ENCODE measurements around the gene AMOTL2. TPM values are rescaled to one million over a fixed set of nuclear protein-coding genes. Genes with fewer than 3 reads are reported as not detected.
A peak's percentile ranks its signal among the peaks of the same experiment; 100 is the strongest.

Gene AMOTL2
- total RNA-seq, result not detected

DNA sequence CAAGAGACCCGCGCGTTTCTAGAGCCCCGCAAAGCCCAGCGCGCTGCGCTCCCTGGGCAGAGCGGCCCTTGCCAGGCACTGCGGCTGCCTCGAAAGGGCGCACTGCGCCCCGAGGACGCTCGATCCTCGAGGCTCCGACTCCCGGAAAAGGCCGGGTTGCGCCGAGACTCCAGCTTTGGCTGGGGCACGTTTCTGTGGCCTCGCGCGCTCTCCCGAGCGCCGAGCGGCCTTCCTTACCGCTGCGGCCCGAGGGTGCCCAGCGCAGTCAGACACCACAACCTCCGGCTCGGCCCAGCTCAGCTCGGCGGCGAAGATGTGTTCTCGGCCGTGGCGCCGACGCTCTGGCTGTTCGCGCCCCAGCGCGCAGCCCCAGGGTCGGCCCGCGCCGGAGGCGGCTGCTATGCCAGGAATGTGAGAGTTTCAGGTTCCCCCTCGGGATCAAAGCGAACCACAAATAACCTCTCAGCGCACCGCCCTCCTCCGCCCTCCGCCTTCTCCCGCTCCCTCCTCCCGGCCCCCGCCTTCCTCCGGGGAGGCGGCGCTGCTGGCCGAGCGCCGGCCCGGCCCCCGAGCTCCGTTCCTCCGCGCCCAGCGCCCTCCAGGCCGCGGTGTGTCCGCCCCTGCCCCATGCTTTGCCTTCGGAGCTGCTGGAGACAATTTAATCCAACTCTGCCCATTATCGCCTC, at the start of gene AMOTL2:
AMOTL2 (minus strand) TSS at position 343 of the 686 bp plus-strand sequence. CDS start 3,014 bp downstream, outside the sequence.
- ChIA-PET POLR2A (no interaction called here), CTCF (interaction anchor here (0.6 to 0.7 kb wide), 2 partner anchors 200 to 977 kb away, joined by 3 to 4 read pairs; no protein-coding TSS in a partner anchor)
- H3K4me3 Mint-ChIP-seq, result peak within 1 kb of the TSS; percentile 61
- H3K27ac Mint-ChIP-seq, result no peak within 1 kb of the TSS
- peaks cover 53% of the 10 kb centered on the region for H3K27me3 Mint-ChIP-seq
- no peaks in the 10 kb centered on the region for H3K9me3 Mint-ChIP-seq
- no peak for DNase-seq
- no peaks in the 10 kb centered on the region for H3K36me3 Mint-ChIP-seq (ENCODE audit: low read depth)
- H3K4me1 Mint-ChIP-seq, result peaks cover 10% of the 10 kb centered on the region

- no peak overlapping the region for H3K4me3 Mint-ChIP-seq
- peaks cover 5% of the 10 kb centered on the region for H3K27me3 Mint-ChIP-seq
- no peaks in the 10 kb centered on the region for H3K4me1 Mint-ChIP-seq
- ChIA-PET POLR2A (no interaction called here), CTCF (no interaction called here)
- H3K36me3 Mint-ChIP-seq (ENCODE audit: low read depth), result no peaks in the 10 kb centered on the region
- no peaks in the 10 kb centered on the region for H3K9me3 Mint-ChIP-seq
- DNase-seq, result no peak
- H3K27ac Mint-ChIP-seq, result no peak overlapping the region
Observed at GRCh38 chr3:134423153-134423552, 48.9 kb upstream of the AMOTL2 start.

GRCh38 chr3:134419960-134420321, 45.7 kb upstream of the AMOTL2 start:
- peaks cover 8% of the 10 kb centered on the region for H3K27me3 Mint-ChIP-seq
- no peak overlapping the region for H3K4me3 Mint-ChIP-seq
- no peaks in the 10 kb centered on the region for H3K36me3 Mint-ChIP-seq (ENCODE audit: low read depth)
- peaks cover under 1% of the 10 kb centered on the region for H3K9me3 Mint-ChIP-seq
- no peaks in the 10 kb centered on the region for H3K4me1 Mint-ChIP-seq
- POLR2A ChIA-PET, result no interaction called here
- CTCF ChIA-PET, result no interaction called here
- DNase-seq, result no peak
- no peak overlapping the region for H3K27ac Mint-ChIP-seq

DNA sequence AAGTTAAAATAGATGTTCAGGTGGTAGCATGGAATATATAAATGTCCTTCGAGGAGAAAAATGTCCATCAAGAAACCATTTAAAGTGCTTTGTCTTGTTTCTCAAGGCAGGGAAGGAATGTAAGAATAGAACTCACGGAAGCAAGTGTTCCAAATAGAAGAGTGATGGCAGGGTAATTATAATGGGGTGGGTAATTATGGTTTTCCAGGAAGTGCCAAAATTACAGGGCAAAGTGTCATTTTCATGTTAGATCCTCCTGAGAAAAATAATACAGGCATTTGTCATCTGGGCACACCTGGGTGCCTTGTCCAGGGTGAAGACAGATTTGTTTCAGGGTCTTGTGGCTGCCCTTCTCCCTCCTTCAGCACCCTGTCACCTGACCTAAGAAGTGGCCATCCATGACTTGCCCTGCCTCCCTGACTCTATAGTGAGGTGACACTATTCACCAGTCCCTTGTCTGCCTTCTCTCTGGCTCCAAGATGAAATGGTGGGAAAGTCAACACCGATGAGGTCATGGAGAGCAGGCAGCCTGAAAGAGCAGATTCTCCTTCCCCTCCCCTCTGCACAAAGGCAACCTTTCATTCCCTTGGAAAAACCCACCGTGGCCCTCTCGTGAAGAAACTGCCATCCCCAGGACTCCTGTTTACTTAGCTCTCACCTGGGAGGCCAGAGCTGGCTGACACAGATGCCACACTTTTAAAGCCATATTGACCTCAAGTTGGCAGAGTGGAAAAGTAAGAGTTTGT, 45.1 kb upstream of the AMOTL2 start:
- CTCF ChIA-PET, result no interaction called here
- H3K9me3 Mint-ChIP-seq, result peaks cover 2% of the 10 kb centered on the region
- H3K36me3 Mint-ChIP-seq (ENCODE audit: low read depth), result no peaks in the 10 kb centered on the region
- no peak for DNase-seq
- POLR2A ChIA-PET, result no interaction called here
- H3K27me3 Mint-ChIP-seq, result peaks cover 11% of the 10 kb centered on the region
- H3K27ac Mint-ChIP-seq, result no peak overlapping the region
- H3K4me3 Mint-ChIP-seq, result no peak overlapping the region
- H3K4me1 Mint-ChIP-seq, result no peaks in the 10 kb centered on the region

GRCh38 chr3:134409041-134409440, 34.8 kb upstream of the AMOTL2 start:
- Mint-ChIP-seq H3K9me3 (no peaks in the 10 kb centered on the region), H3K4me1 (no peaks in the 10 kb centered on the region), H3K27me3 (peaks cover 74% of the 10 kb centered on the region), H3K36me3 (ENCODE audit: low read depth) (no peaks in the 10 kb centered on the region), H3K4me3 (no peak overlapping the region), H3K27ac (no peak overlapping the region)
- ChIA-PET POLR2A (no interaction called here), CTCF (interaction anchor here (0.5 kb wide), 1 partner anchor 1617 kb away, joined by 3 read pairs; no protein-coding TSS in a partner anchor)
- no peak for DNase-seq

DNA sequence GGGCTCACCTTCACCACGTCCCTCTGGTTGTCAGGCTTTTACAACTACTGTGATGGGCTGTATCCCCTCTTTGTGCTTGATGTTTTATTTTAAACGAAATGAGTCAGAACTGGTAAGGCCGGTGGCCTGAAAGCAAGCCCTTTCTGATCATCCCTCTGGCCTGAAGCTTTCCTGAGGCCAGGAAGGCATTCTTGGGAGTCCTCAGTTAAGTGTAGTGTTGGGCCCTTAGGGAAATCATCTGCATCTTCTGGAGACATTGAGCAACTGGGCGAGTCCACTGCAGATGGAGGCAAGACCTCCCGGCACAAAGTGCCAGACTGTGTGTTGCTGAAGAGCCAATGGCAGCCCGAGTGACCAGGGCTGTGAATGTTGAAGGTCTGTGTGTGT, 33.0 kb upstream of the AMOTL2 start:
- peaks cover 2% of the 10 kb centered on the region for H3K9me3 Mint-ChIP-seq
- DNase-seq, result no peak
- CTCF ChIA-PET, result no interaction called here
- no peaks in the 10 kb centered on the region for H3K36me3 Mint-ChIP-seq (ENCODE audit: low read depth)
- no peak overlapping the region for H3K27ac Mint-ChIP-seq
- POLR2A ChIA-PET, result no interaction called here
- H3K4me3 Mint-ChIP-seq, result no peak overlapping the region
- H3K4me1 Mint-ChIP-seq, result no peaks in the 10 kb centered on the region
- peaks cover 75% of the 10 kb centered on the region for H3K27me3 Mint-ChIP-seq

GRCh38 chr3:134406331-134407238, 32.3 kb upstream of the AMOTL2 start:
- ChIA-PET POLR2A (no interaction called here), CTCF (no interaction called here)
- H3K4me1 Mint-ChIP-seq, result no peaks in the 10 kb centered on the region
- H3K4me3 Mint-ChIP-seq, result no peak overlapping the region
- H3K27me3 Mint-ChIP-seq, result peaks cover 73% of the 10 kb centered on the region
- H3K9me3 Mint-ChIP-seq, result peaks cover 4% of the 10 kb centered on the region
- H3K36me3 Mint-ChIP-seq (ENCODE audit: low read depth), result no peaks in the 10 kb centered on the region
- DNase-seq, result no peak
- H3K27ac Mint-ChIP-seq, result no peak overlapping the region

GRCh38 chr3:134404366-134404885, 30.2 kb upstream of the AMOTL2 start:
- H3K4me1 Mint-ChIP-seq, result no peaks in the 10 kb centered on the region
- ChIA-PET POLR2A (no interaction called here), CTCF (no interaction called here)
- DNase-seq, result no peak
- H3K27ac Mint-ChIP-seq, result no peak overlapping the region
- peaks cover 68% of the 10 kb centered on the region for H3K27me3 Mint-ChIP-seq
- no peaks in the 10 kb centered on the region for H3K36me3 Mint-ChIP-seq (ENCODE audit: low read depth)
- peaks cover 4% of the 10 kb centered on the region for H3K9me3 Mint-ChIP-seq
- H3K4me3 Mint-ChIP-seq, result no peak overlapping the region

DNA sequence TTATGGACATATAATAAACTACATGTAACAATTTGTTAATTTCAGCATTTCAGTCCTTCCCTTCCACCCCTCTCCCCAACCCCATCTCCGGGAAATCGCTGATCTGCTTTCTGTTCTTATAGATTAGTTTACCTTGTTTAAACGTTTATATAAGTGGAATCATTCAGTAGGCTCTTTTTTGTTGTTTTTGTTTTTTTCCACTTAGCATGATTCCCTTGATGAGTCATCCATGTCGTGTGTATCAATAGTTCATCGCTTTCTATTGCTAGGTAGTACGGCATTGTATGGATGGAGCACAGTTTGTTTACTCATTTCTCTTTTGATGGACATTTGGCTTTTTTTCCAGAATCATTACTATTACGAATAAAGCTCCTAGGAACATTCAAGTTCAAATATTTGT, 23.5 kb upstream of the AMOTL2 start:
- Mint-ChIP-seq H3K9me3 (peaks cover 2% of the 10 kb centered on the region), H3K27me3 (peaks cover 21% of the 10 kb centered on the region), H3K36me3 (ENCODE audit: low read depth) (no peaks in the 10 kb centered on the region), H3K4me3 (no peak overlapping the region), H3K27ac (no peak overlapping the region), H3K4me1 (no peaks in the 10 kb centered on the region)
- CTCF ChIA-PET, result interaction anchor here (0.6 to 1.1 kb wide), 2 partner anchors 60 to 452 kb away, joined by 3 read pairs; no protein-coding TSS in a partner anchor
- no peak for DNase-seq
- POLR2A ChIA-PET, result no interaction called here

- ChIA-PET POLR2A (no interaction called here), CTCF (no interaction called here)
- peaks cover 21% of the 10 kb centered on the region for H3K27me3 Mint-ChIP-seq
Observed at GRCh38 chr3:134395103-134395502, 20.9 kb upstream of the AMOTL2 start.

DNA sequence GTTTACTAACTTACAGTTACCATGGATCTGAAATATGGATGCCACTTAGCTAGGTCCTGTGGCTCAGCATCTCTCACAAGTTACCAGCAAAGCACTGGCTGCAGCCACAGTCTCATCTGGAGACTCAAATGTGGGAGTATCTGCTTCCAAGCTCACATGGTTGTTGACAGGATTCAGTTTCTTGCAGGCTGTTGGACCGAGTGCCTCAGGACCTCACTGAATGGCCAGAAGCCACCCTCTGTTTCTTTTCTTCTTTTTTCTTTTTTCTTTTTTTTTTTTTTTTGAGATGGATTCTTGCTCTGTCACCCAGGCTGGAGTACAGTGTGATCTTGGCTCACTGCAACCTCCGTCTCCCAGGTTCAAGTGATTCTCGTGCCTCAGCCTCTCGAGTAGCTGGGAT, 20.1 kb upstream of the AMOTL2 start:
- no peaks in the 10 kb centered on the region for H3K4me1 Mint-ChIP-seq
- H3K36me3 Mint-ChIP-seq (ENCODE audit: low read depth), result no peaks in the 10 kb centered on the region
- H3K27me3 Mint-ChIP-seq, result peaks cover 19% of the 10 kb centered on the region
- no peak for DNase-seq
- POLR2A ChIA-PET, result no interaction called here
- CTCF ChIA-PET, result no interaction called here
- H3K27ac Mint-ChIP-seq, result no peak overlapping the region
- H3K9me3 Mint-ChIP-seq, result no peaks in the 10 kb centered on the region
- no peak overlapping the region for H3K4me3 Mint-ChIP-seq

More at GRCh38 chr3:134395103-134395502, 20.9 kb upstream of the AMOTL2 start:
- Mint-ChIP-seq H3K27ac (no peak overlapping the region), H3K9me3 (no peaks in the 10 kb centered on the region), H3K4me1 (no peaks in the 10 kb centered on the region), H3K4me3 (no peak overlapping the region), H3K36me3 (ENCODE audit: low read depth) (no peaks in the 10 kb centered on the region)
- no peak for DNase-seq

DNA sequence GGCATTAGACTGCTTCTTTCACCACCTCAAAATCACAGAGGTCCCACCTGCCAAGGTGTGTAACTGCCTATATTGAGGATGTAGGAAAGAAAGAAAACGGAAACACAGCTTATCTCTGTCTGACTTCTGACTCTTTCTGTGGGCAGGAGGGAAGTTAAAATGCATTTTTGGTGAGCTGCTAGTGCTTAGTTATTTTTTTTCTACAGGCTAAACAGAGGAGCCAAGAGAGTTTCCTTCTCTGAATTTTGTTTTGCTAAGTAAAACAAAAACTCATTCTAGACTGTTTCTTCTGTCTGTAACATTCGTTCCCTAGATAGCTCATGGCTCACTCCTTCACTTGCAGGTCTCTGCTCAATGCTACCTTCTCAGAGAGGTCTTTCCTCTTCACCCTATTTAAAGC, 18.8 kb upstream of the AMOTL2 start:
- POLR2A ChIA-PET, result no interaction called here
- CTCF ChIA-PET, result interaction anchor here (1.4 kb wide), 1 partner anchor 9 kb away, joined by 6 read pairs; no protein-coding TSS in a partner anchor
- DNase-seq, result no peak
- Mint-ChIP-seq H3K4me3 (no peak overlapping the region), H3K27me3 (peaks cover 16% of the 10 kb centered on the region), H3K4me1 (no peaks in the 10 kb centered on the region), H3K27ac (no peak overlapping the region), H3K9me3 (no peaks in the 10 kb centered on the region), H3K36me3 (ENCODE audit: low read depth) (no peaks in the 10 kb centered on the region)
